DOHH2 (cell line): ENCODE results near the gene IZUMO4.

ENCODE experiments used
- H3F3A ChIP-seq: fragments of 200-600 bp; sonication (generic), shearing (Covaris generic); 2 replicates; pipeline ENCODE4 v1.6.0; 2016; ENCODE audit warnings: antibody characterized with exemption, mild to moderate bottlenecking; ENCODE audit not compliant: control insufficient read depth, insufficient read depth
- H3K27ac ChIP-seq: fragments of 200-600 bp; sonication (generic); 2 replicates; pipeline ENCODE4 v1.5.1; 2014; ENCODE audit warnings: low read depth, mild to moderate bottlenecking, low read length, moderate library complexity
- H3K27me3 ChIP-seq: fragments of 200-600 bp; sonication (generic); 2 replicates; pipeline ENCODE4 v1.6.1; 2014; ENCODE audit warnings: mild to moderate bottlenecking, low read length, mixed read lengths; ENCODE audit not compliant: control insufficient read depth
- H3K36me3 ChIP-seq: fragments of 200-600 bp; sonication (generic); 2 replicates; pipeline ENCODE4 v1.6.1; 2014; ENCODE audit warnings: mild to moderate bottlenecking, low read length, moderate library complexity, mixed read lengths; ENCODE audit not compliant: control insufficient read depth
- H3K4me1 ChIP-seq: fragments of 200-600 bp; sonication (generic); 2 replicates; pipeline ENCODE4 v1.6.1; 2014; ENCODE audit warnings: mild to moderate bottlenecking, low read length, mixed read lengths; ENCODE audit not compliant: control insufficient read depth
- H3K4me2 ChIP-seq: fragments of 200-600 bp; sonication (generic); 2 replicates; pipeline ENCODE4 v1.6.0; 2014; ENCODE audit warnings: mild to moderate bottlenecking, low read length, moderate library complexity
- H3K4me3 ChIP-seq: fragments of 200-600 bp; sonication (generic); 2 replicates; pipeline ENCODE4 v1.5.1; 2014; ENCODE audit warnings: mild to moderate bottlenecking, low read length, mixed read lengths
- H3K79me2 ChIP-seq: fragments of 200-600 bp; sonication (generic); 2 replicates; pipeline ENCODE4 v1.6.1; 2014; ENCODE audit warnings: mild to moderate bottlenecking, low read length, mixed read lengths; ENCODE audit not compliant: control insufficient read depth
- H3K9me2 ChIP-seq: fragments of 200-600 bp; sonication (generic); replicated peaks from 2 replicates; pipeline ENCODE4 v1.6.1; 2014; ENCODE audit warnings: mild to moderate bottlenecking, low read length, mixed read lengths; ENCODE audit not compliant: control insufficient read depth
- H3K9me3 ChIP-seq: fragments of 200-600 bp; sonication (generic); 2 replicates; pipeline ENCODE4 v1.6.1; 2014; ENCODE audit warnings: antibody characterized with exemption, low read length, mixed read lengths; ENCODE audit not compliant: control insufficient read depth, insufficient read depth
- H4K20me1 ChIP-seq: fragments of 200-600 bp; sonication (generic); 2 replicates; pipeline ENCODE4 v1.6.0; 2014; ENCODE audit warnings: low read depth, mild to moderate bottlenecking, antibody characterized with exemption, low read length, moderate library complexity; ENCODE audit not compliant: control insufficient read depth, insufficient read depth
- CTCF ChIP-seq: fragments of 200-600 bp; sonication (generic); IDR thresholded peaks from one replicate; pipeline ENCODE4 v1.5.1; 2014; ENCODE audit warnings: antibody characterized with exemption, mild to moderate bottlenecking, low read depth, low read length; ENCODE audit not compliant: poor library complexity, severe bottlenecking
- EZH2phosphoT487 ChIP-seq: fragments of 200-600 bp; sonication (generic); IDR thresholded peaks from 2 replicates; pipeline ENCODE4 v1.6.1; 2017; ENCODE audit warnings: borderline replicate concordance, mild to moderate bottlenecking, antibody characterized with exemption, low read length, moderate library complexity, mixed read lengths

Gene IZUMO4

GRCh38 chr19:2056837-2057192 lies 39.9 kb upstream of the IZUMO4 start:
- Histone ChIP-seq H3K27me3 (no peaks in the 10 kb centered on the region), H3K9me2 (no peaks in the 10 kb centered on the region), H3K4me1 (peaks cover 90% of the 10 kb centered on the region), H3K36me3 (no peaks in the 10 kb centered on the region; the same call in 1 of the 2 replicates), H3K4me3 (peak overlapping the region; percentile 44; the same call in 1 of the 2 replicates), H3K9me3 (no peaks in the 10 kb centered on the region), H4K20me1 (no peaks in the 10 kb centered on the region), H3K4me2 (peak overlapping the region; percentile 60), H3K79me2 (peaks cover 22% of the 10 kb centered on the region), H3K27ac (peak overlapping the region; percentile 97), H3F3A (peaks cover 45% of the 10 kb centered on the region)
- no peak for TF ChIP-seq CTCF
- TF ChIP-seq EZH2phosphoT487 = no peak

- Histone ChIP-seq H4K20me1 (no peaks in the 10 kb centered on the region), H3K27me3 (no peaks in the 10 kb centered on the region), H3K4me1 (peaks cover 90% of the 10 kb centered on the region), H3F3A (peaks cover 40% of the 10 kb centered on the region), H3K4me3 (no peak overlapping the region), H3K27ac (peak overlapping the region; percentile 97), H3K79me2 (peaks cover 31% of the 10 kb centered on the region), H3K4me2 (peak overlapping the region; percentile 60; the same call in 1 of the 2 replicates), H3K9me2 (no peaks in the 10 kb centered on the region), H3K36me3 (no peaks in the 10 kb centered on the region; the same call in 1 of the 2 replicates), H3K9me3 (no peaks in the 10 kb centered on the region)
- TF ChIP-seq EZH2phosphoT487 (no peak), CTCF (no peak)
These were observed 38.9 kb upstream of the IZUMO4 start for GRCh38 chr19:2057484-2058469.

GRCh38 chr19:2058570-2059421 lies 37.9 kb upstream of the IZUMO4 start:
- Histone ChIP-seq H3K27ac (peak overlapping the region; percentile 97), H3K9me2 (no peaks in the 10 kb centered on the region), H3K9me3 (no peaks in the 10 kb centered on the region), H3K4me3 (peak overlapping the region; percentile 82; the same call in 1 of the 2 replicates), H3K79me2 (peaks cover 31% of the 10 kb centered on the region), H3K27me3 (no peaks in the 10 kb centered on the region), H3K4me2 (peak overlapping the region; percentile 80), H3K36me3 (no peaks in the 10 kb centered on the region; the same call in 1 of the 2 replicates), H3K4me1 (peaks cover 90% of the 10 kb centered on the region), H3F3A (peaks cover 40% of the 10 kb centered on the region), H4K20me1 (no peaks in the 10 kb centered on the region)
- no peak for TF ChIP-seq CTCF
- TF ChIP-seq EZH2phosphoT487 = no peak
